HG02943 (cell line): Measurements from ENCODE around the gene PCDH9.

Experiments
- ATAC-seq: cut with Tn5 transposase; IDR thresholded peaks from one replicate; pipeline ENCODE4 v1.9.1; 2021; ENCODE audit warnings: mild to moderate bottlenecking, low read depth, moderate library complexity; ENCODE audit not compliant: unreplicated experiment

PCDH9 gene

DNA sequence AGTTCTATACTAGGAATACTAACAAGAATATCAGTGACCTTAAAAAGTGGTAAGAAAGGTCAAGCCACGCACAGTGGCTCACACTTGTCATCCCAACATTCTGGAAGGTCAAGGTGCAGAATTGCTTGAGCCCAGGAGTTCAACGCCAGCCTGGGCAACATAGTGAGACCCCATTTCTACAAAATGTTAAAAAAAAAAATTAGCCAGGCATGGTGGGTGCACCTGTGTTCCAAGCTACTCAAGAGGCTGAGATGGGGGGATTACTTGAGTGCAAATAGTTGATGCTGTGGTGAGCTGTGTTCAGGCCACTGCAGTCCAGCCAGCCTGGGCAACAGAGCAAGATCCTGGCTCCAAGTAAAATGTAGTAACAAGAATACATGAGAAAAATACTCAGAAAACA is 61.8 kb downstream of the PCDH9 start:
- ATAC-seq, result no peak

DNA sequence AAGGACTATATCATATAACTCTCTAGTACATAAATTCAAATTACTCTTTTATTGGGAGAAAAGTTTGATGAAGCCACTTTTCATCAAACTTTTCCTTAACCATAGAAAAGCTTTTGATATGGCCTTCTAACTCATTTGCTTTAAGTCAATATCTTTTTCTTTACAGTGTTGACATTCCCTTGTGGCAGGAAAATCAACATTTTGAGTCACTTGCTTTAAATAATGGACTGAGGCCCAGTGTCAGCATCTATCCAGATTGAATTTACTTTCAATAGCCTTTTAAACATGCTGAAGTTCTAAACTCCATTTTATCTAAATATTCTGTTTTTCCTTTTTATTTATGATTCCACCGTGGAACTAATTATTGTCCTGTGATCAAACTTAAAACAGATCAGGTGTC is 62.7 kb downstream of the PCDH9 start:
- no peak for ATAC-seq

DNA sequence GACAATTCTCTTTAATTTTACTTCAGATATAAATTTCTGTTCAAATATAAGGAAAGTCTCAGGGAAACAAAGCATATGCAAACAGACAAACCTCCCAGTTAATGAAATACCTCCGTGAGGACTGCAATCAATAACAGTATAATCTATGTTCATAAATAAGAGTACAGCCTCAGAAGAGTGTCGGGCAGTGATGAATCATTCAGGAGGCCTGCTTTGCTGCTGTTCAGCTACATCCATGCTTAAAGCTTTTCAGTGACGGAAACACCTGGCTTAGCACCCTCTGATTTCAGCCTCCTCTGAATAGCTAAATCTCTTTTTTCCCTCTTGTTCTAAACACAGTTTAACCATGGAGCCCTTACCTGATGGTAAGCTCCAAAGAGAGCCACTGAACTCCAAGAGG is 69.0 kb downstream of the PCDH9 start:
- ATAC-seq, result no peak

DNA sequence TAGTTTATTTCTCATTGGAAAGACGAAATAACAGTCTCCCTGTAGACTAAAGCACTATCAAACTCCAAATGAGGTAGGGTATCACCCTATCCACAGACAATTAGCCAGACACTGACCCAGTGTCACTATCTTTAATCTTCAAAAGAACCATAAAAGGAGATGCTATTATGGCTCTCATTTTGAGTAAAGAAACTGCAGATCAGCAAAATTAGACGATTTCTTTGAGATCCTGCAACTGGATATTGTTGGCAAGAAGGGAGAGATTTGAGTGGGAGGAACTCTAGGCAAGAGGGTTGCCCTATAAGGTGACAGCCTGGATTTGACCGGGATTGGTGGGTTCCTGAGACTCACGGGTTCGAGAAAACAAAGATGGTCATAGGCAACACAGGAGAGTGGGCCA is 71.2 kb downstream of the PCDH9 start:
- no peak for ATAC-seq

DNA sequence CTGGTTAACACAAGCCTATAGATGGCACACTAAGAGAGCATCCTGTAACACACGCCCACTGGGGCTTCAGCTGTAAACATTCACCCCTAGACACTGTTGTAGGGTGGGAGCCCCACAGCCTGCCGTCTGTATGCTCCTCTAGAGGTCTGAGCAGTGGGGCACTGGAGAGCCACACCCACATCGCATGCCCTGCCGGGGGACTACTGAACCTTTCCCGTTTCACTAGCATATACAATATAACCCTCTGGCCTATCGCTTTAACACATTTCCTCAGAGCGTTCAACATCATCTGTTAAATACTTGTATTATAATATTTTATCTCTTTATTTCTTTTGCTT is 73.4 kb downstream of the PCDH9 start:
- no peak for ATAC-seq

DNA sequence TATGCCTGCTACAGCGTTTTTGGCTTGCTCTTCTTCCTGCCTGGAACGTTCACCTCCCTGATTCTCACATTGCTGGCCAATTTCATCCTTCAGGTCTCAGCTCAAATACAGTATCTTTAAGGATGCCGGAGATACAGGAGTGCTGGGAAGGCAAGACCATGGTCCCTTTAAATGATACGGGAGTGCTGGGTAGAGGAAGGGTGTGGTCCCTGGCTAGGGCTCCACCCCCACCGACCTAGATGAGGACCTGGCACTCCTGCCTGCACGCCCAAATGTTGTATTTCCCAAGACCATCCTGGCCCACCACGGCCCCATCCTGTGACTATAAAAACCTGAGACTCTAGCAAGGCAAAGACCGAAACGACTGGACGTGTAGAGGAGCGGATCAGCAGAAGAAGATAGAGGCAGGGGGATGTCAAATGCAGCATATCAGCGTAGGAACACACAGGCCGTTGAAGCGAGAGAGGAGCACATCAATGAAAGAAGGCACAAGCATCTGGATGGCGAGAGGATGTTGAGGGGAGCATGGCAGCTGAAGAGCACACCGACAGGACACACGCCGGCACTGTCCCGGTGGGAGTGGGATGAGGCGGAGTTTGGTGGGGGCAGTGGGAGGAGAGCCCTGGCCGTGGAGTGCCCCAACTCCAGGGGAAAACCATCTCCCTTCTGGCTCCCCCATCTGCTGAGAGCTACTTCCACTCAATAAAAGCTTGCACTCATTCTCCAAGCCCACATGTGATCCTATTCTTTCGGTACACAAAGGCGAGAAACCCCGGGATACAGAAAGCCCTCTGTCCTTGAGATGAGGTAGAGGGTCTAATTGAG is 74.0 kb downstream of the PCDH9 start:
- ATAC-seq, result no peak

DNA sequence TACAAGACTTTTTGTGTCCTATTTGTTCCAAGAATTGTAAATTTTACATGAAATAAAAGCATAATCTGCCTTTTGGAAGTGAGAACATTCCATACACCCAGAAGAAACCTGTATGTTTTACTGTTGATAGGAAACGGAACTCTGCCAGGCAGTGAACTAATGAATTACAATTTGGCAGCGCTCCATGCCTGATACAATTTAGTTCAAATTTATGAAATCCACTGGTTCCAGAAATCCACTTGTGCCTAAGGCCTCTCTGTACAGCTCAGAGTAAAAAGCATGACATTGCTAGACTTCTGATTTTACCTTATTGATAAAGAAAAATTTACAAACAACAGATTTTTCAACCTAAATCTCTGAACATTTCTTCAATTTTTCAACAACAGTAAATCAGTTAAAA is 78.1 kb downstream of the PCDH9 start:
- ATAC-seq, result no peak

DNA sequence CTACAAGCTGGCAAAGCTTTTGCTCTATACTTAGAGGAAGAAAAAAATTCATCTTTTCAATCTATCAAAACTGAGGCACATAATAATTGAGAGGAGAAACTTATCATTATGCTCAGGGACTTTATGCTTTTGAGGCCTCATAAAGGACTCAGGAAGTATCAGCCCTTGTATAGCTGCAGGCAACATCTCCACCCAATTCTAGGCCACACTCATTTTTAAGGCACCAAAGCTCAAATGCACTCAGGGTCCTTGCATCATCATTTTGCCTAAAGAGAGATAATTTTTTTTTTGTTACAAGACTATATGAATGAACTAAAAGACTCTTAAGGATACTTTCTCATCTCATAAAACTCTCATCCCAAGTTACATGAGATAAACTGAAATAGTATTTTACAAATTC is 78.5 kb downstream of the PCDH9 start:
- no peak for ATAC-seq

DNA sequence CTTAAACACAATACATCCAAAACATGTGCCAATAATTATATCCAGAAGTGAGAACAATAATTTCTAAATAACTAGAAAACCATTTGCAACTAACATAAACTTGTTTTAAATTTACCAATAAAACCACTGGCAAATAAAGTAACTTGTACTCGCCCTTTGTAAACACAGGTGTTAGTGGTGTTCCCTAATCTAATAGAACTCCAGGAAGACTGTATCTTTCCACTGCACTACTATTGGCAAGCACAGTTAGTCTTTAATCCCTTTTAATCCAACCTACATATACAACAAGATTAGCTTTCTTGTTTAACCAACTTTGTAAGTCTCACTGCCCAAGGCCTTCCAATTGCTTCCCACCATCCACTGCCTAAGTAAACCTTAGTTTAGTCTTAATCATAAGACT is 79.5 kb downstream of the PCDH9 start:
- no peak for ATAC-seq

DNA sequence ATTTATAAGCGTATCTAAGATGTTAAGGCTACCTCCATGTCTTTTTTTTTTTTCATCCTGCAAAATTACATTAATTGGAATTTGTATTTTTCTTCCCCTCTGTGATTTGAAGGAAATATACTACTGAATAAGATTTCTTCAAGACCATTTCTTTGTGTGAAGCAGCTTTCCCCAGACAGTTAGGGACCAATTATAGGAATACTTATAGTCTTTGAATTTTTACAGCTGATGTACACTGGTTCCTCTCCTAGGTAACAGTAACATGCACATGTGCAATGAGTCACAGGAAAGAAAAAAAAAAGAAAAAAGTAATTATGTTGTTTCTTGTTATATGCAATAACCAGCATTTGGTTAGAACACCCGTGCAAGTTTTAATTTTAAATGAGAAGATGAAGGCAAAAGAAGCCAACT is 82.0 kb downstream of the PCDH9 start:
- no peak for ATAC-seq

DNA sequence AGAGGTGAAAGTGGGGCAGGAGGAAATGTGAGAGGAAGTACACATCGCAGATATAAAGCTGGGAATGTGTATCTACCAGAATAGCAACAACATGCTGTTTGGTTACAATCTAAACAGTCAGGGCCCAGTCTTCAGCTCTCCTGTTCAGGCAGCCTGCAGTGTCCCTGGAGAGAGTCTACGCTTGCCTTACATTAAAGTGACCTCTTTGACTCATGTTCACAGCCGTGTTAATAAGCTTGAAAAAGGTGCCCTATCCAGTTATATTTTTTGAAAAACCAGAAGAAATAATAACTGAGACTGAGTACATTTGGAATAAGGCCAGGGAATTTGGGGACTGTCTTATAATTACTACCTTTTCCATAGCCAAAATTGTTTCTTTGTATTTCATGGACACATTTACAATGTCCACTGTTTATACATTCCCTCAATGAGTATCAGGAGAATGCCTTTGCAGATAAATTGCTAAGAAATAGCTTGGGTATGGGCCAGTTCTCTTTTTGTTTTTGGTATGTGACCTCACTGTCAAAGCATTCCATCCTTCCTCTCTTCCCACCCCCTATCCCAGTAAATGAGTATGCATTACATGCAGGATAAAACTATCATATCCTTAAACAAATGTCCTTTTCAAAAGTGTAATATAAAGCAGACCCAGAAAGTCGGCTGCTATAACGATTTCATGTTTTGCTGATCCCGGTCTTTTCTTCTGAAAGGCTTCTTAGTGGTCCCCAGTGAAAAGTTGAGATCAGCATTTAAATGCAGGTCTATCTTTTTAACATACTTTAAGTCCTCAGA is 82.6 kb downstream of the PCDH9 start:
- ATAC-seq, result no peak

DNA sequence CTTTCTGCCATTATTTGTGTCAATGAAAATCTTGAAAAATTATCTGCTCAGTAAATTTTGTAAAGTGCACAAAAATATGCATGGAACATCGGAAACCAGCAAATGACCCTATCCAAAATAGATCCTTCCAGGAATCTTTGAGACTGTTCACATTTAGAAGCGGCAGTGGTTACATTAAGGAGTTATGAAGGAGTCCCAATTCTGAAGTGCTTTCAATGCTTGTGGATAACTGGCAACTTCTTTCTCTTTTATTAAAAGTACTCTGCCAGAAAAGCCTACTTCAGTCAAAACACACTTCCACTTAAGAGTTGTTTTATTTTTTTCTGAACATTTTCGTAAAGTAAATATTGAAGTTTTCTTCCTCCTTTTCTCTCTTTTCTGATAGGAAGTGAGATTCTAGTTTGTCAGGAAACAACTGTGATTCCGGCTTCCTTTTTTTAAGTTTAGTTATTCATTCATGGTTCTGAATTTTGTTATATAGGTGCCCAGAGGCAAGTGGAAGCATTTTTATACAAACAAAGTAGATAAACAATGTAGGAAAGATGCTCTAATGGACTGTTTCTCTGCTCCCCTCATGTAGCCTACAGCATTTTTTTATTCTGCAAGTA is 83.5 kb downstream of the PCDH9 start:
- ATAC-seq, result no peak

DNA sequence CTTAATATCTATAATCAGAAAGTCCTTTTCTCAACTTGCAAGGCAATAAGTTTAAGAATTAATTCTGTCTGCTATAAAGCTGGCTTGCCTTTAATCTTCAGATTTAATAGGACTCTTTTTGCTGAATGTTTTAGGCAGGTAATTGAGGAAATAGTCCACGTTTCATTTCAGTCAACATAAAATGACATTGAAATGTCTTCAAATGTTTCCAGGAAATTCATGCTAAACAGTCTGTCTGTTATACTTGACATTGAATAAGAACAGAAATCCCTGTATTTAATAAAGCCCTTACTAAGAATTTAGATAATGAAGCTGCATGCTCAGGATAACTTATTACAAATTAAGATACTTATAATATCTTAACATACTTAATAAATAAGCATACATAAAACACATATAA is 84.2 kb downstream of the PCDH9 start:
- no peak for ATAC-seq

DNA sequence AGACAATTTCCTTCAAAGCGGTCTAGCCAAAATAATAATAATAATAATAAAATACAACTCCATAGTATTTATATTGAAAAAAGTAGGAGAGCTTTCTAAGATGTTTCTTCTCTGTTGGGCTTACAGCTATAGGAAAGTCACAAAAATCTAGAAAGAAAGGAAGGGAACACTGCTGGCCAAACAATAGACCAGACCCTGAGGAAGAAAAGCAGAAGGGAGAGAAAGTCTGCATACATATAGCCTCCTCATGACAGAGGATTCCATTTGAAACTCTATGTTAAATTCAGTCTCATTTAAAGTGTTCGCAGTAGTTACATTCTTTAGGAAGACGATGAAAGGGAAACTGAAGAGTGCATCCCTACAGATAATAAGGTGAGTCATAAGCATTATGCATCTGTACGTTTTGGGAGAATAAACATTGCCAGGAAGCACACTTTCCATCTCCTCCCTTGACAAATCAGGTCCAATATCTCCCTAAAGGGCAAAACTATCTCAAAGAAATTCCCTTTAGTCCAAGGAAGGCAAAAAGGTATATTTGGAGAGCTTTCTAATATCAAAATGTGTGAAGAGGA is 86.5 kb downstream of the PCDH9 start:
- ATAC-seq, result no peak

DNA sequence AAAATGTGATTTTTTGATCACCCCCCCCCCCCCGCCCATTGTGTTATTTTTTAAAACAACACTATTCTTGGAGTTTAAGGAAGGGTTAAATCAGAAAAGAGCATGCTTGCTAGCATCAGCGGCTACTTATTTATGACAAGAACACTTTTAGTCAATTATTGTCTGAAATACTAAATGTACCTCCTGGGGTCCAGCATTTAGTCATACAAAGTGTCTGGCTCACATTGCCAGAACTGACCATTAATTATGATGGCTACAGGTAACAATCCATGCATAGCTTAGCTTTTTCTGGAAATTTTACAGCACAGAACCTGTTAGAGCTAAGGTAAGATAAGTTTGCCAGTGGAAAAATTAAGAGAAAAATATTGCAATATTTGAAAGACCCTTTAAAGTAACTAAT is 90.1 kb downstream of the PCDH9 start:
- ATAC-seq, result no peak

DNA sequence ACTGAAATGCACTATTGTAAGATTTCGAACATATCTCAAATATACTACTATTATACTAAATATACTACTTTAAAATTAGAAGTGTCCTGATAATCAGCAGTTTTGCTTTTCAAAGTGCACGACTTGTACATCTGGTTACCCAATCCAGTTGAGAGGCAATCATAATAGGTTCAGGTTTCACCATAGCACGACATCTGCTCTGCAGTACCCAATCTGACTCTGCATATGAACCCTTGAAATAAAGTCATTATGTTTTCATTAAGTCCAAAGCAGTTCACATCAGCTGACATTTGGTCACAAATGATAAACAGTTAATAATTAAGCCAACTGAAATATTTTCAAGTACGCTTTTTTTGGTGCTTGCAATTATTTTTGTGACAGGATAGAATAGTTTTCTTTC is 90.6 kb downstream of the PCDH9 start:
- no peak for ATAC-seq

DNA sequence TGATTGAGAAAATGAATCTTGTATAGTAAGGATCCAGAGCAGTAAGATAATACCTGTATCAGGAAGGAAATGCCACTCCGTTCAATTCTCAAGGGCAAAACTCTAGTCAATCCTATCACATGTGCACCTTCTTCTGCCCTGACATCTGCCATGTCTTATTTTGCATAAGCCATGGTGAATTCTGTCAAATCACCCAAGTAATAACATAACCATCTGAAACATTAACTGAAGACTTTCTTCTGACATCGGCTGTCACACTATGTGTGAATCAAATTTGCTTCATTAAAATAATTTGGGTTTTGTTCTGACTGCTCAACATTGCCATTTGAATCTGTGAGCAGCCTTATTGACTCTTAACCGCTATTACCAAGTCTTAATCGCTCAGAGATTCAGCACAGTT is 91.2 kb downstream of the PCDH9 start:
- no peak for ATAC-seq

DNA sequence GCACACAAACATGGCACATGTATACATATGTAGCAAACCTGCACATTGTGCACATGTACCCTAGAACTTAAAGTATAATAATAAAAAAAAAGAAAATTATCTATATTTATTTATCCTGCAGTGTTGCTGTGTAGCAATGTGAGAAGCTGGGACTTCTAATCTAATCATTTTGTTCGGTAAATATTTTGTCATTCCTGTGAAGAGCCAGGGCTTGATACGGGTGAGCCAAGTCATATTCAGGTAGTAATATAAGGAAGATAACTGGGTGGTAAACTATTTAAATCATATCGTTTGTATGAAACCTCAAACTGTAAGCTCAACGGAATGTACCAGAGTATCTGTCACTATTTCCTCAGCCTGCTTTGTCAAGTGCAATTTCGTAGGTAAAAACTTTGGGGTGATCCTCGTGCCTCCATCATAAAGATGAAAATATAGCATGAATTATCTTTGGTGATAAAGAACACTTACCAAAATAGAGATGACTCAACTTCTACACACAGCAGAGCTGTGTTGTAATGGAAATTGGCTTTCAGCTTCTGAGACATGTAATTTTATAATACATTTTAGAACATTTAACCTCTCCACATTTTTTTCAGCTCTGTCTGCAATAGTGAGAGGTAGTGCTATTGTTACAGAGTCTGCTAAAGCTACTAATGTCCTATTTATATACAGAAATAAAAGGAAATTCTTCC is 92.9 kb downstream of the PCDH9 start:
- ATAC-seq, result no peak

DNA sequence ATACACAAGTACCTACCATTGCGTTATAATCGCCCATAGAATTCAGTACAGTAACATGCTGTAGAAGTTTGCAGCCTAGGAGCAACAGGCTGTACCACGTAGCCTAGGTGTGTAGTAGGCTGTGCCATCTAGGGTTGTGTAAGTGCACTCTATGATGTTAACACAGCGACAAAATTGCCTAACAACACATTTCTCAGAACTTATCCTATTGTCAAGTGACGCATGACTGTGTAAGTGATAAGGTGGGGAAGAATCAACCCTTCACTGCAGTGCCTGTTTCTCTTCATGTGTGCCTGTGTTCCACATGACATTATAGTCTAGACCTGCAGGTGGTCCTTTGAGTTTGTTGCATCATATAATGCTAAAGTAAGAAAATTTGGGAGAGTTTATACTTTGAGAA is 94.0 kb downstream of the PCDH9 start:
- ATAC-seq, result no peak

DNA sequence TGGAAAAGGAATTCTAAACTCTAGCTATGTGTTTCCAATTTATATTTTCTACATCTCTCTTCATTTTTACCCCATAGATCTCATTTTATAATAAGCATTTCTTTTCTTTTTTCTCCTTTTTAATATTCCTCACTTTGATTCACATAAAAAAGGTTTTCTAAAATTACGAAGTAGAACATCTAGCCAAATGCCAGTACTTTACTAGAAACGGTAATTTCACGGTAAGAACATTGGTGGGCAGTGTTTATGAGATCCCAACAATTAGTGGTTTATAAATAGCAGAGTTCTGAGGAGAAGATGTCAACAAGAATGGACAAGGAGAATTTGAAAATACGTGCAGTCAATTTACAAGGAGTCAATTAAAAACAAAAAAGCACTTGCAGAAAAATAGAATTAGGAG is 94.8 kb downstream of the PCDH9 start:
- ATAC-seq, result no peak
